K562 (cell line): ENCODE results near the gene OTOP1.
"Not testable (repeated sequence)": the region's sequence is repeated elsewhere in the genome, so short reads cannot be mapped to it uniquely, and the experiment has no call there.

Source experiments
- CREM ChIP-seq: IDR thresholded peaks from 2 replicates; pipeline ENCODE4 v1.6.1; 2014; ENCODE audit warnings: antibody characterized with exemption, low read depth
- ERF ChIP-seq: fragments of 450-650 bp; formaldehyde crosslinking; IDR thresholded peaks from 2 replicates; pipeline ENCODE4 v1.4.0; 2020; ENCODE audit warnings: mild to moderate bottlenecking, mixed read lengths
- ESRRB ChIP-seq: fragments of 250-450 bp; sonication (Bioruptor Pico); IDR thresholded peaks from 2 replicates; pipeline ENCODE4 v1.5.0; 2020; ENCODE audit warnings: mild to moderate bottlenecking, moderate library complexity, borderline replicate concordance
- FOXA1 ChIP-seq: fragments of 450-650 bp; IDR thresholded peaks from 2 replicates; pipeline ENCODE4 v1.6.1; 2016; ENCODE audit warnings: mild to moderate bottlenecking, borderline replicate concordance
- RBM22 ChIP-seq: fragments of 200-400 bp; formaldehyde crosslinking; IDR thresholded peaks from 2 replicates; pipeline ENCODE4 v1.6.1; 2018; ENCODE audit warnings: low read length, low read depth; ENCODE audit not compliant: poor library complexity, severe bottlenecking
- ZBTB7A ChIP-seq: IDR thresholded peaks from 2 replicates; pipeline ENCODE4 v1.6.1; 2011; ENCODE audit warnings: low read depth, mild to moderate bottlenecking, low read length, moderate library complexity, borderline replicate concordance; ENCODE audit not compliant: control insufficient read depth
- ZNF121 ChIP-seq: sonication (generic); formaldehyde crosslinking; conservative IDR thresholded peaks from 2 replicates; pipeline ENCODE4 v1.8.0; 2022; ENCODE audit warnings: missing genetic modification reagents
- ZNF431 ChIP-seq: sonication (generic); formaldehyde crosslinking; IDR thresholded peaks from 2 replicates; pipeline ENCODE4 v1.8.0; 2022; ENCODE audit warnings: mild to moderate bottlenecking, missing genetic modification reagents
- TF ChIP-seq, protein P1 (sequence below), 3 experiments: IDR thresholded peaks in 2 of 3; conservative IDR thresholded peaks in 1 of 3; 2 replicates each; pipeline ENCODE4 v1.5.1; 2011 to 2012; ENCODE audit warnings: low read length in 3 of 3, mild to moderate bottlenecking in 3 of 3, control low read depth in 2 of 3, improper control_type of control experiment in 1 of 3, inconsistent platforms in 1 of 3, low read depth in 1 of 3, mixed read lengths in 1 of 3, moderate library complexity in 1 of 3; ENCODE audit not compliant: insufficient read depth in 2 of 3
- TF ChIP-seq, protein P2 (sequence below): sonication (generic); formaldehyde crosslinking; IDR thresholded peaks from 2 replicates; pipeline ENCODE4 v1.8.0; 2022; ENCODE audit warnings: mild to moderate bottlenecking, missing genetic modification reagents, borderline replicate concordance
- TF ChIP-seq, protein P3 (sequence below): fragments of 250-450 bp; sonication (Bioruptor Pico); IDR thresholded peaks from 2 replicates; pipeline ENCODE4 v1.5.0; 2021
- TF ChIP-seq, protein P4 (sequence below): sonication (generic); formaldehyde crosslinking; IDR thresholded peaks from 2 replicates; pipeline ENCODE4 v1.8.1; 2023; ENCODE audit warnings: mild to moderate bottlenecking, missing genetic modification reagents
- TF ChIP-seq, protein P5 (sequence below): sonication (generic); formaldehyde crosslinking; IDR thresholded peaks from 2 replicates; pipeline ENCODE4 v1.8.1; 2023; ENCODE audit warnings: mild to moderate bottlenecking, missing genetic modification reagents

DNA sequence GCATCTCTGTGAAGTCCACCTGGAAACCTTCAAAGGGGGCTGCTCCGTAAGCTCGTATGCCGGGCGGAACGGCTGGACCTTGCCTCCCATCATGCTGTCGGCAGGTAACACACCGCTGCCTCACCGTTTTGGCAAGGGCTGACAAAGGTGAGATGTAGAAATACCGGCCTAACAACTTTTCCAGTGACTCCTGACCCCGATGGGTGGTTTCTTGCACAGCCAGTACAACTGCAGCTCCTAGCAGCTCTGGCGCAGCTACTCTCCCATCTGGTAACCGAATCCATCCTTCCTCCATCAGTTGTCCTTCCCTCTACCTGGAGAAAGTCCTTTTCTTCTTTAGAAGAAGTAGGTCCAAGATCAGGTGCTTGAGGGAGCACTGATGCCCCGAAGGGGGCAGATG lies 59.7 kb downstream of the OTOP1 start:
- TF ChIP-seq, protein P1, sequence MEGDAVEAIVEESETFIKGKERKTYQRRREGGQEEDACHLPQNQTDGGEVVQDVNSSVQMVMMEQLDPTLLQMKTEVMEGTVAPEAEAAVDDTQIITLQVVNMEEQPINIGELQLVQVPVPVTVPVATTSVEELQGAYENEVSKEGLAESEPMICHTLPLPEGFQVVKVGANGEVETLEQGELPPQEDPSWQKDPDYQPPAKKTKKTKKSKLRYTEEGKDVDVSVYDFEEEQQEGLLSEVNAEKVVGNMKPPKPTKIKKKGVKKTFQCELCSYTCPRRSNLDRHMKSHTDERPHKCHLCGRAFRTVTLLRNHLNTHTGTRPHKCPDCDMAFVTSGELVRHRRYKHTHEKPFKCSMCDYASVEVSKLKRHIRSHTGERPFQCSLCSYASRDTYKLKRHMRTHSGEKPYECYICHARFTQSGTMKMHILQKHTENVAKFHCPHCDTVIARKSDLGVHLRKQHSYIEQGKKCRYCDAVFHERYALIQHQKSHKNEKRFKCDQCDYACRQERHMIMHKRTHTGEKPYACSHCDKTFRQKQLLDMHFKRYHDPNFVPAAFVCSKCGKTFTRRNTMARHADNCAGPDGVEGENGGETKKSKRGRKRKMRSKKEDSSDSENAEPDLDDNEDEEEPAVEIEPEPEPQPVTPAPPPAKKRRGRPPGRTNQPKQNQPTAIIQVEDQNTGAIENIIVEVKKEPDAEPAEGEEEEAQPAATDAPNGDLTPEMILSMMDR (IDR thresholded peaks at IDR 0.05 in 2 of 3, conservative IDR thresholded peaks at IDR 0.05 in 1 of 3; ENCODE audit: insufficient read depth in 2 of 3, low read depth in 1 of 3, low read length in 3 of 3) = not testable (repeated sequence)
- TF ChIP-seq, protein P2, sequence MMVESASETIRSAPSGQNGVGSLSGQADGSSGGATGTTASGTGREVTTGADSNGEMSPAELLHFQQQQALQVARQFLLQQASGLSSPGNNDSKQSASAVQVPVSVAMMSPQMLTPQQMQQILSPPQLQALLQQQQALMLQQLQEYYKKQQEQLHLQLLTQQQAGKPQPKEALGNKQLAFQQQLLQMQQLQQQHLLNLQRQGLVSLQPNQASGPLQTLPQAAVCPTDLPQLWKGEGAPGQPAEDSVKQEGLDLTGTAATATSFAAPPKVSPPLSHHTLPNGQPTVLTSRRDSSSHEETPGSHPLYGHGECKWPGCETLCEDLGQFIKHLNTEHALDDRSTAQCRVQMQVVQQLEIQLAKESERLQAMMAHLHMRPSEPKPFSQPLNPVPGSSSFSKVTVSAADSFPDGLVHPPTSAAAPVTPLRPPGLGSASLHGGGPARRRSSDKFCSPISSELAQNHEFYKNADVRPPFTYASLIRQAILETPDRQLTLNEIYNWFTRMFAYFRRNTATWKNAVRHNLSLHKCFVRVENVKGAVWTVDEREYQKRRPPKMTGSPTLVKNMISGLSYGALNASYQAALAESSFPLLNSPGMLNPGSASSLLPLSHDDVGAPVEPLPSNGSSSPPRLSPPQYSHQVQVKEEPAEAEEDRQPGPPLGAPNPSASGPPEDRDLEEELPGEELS (CRISPR knock-in tag) = not testable (repeated sequence)
- not testable (repeated sequence) for TF ChIP-seq CREM; ZNF121; ZNF431 (CRISPR knock-in tag); ZBTB7A; RBM22; ERF (CRISPR knock-in tag); FOXA1; ESRRB (CRISPR knock-in tag)
- TF ChIP-seq, protein P3, sequence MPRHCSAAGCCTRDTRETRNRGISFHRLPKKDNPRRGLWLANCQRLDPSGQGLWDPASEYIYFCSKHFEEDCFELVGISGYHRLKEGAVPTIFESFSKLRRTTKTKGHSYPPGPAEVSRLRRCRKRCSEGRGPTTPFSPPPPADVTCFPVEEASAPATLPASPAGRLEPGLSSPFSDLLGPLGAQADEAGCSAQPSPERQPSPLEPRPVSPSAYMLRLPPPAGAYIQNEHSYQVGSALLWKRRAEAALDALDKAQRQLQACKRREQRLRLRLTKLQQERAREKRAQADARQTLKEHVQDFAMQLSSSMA (CRISPR knock-in tag) = not testable (repeated sequence)
- TF ChIP-seq, protein P4, sequence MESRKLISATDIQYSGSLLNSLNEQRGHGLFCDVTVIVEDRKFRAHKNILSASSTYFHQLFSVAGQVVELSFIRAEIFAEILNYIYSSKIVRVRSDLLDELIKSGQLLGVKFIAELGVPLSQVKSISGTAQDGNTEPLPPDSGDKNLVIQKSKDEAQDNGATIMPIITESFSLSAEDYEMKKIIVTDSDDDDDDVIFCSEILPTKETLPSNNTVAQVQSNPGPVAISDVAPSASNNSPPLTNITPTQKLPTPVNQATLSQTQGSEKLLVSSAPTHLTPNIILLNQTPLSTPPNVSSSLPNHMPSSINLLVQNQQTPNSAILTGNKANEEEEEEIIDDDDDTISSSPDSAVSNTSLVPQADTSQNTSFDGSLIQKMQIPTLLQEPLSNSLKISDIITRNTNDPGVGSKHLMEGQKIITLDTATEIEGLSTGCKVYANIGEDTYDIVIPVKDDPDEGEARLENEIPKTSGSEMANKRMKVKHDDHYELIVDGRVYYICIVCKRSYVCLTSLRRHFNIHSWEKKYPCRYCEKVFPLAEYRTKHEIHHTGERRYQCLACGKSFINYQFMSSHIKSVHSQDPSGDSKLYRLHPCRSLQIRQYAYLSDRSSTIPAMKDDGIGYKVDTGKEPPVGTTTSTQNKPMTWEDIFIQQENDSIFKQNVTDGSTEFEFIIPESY (CRISPR knock-in tag) = not testable (repeated sequence)
- TF ChIP-seq, protein P5, sequence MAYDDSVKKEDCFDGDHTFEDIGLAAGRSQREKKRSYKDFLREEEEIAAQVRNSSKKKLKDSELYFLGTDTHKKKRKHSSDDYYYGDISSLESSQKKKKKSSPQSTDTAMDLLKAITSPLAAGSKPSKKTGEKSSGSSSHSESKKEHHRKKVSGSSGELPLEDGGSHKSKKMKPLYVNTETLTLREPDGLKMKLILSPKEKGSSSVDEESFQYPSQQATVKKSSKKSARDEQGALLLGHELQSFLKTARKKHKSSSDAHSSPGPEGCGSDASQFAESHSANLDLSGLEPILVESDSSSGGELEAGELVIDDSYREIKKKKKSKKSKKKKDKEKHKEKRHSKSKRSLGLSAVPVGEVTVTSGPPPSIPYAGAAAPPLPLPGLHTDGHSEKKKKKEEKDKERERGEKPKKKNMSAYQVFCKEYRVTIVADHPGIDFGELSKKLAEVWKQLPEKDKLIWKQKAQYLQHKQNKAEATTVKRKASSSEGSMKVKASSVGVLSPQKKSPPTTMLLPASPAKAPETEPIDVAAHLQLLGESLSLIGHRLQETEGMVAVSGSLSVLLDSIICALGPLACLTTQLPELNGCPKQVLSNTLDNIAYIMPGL (CRISPR knock-in tag) = not testable (repeated sequence)
